ENCODE measurements around the gene MED8.

- no peak for TF ChIP-seq E2F8 (IDR thresholded peaks at IDR 0.05; ENCODE audit: low read depth, partially characterized antibody)
- TF ChIP-seq MAX (IDR thresholded peaks at IDR 0.05; ENCODE audit: low read depth, low read length), result no peak
- TF ChIP-seq, protein P1, sequence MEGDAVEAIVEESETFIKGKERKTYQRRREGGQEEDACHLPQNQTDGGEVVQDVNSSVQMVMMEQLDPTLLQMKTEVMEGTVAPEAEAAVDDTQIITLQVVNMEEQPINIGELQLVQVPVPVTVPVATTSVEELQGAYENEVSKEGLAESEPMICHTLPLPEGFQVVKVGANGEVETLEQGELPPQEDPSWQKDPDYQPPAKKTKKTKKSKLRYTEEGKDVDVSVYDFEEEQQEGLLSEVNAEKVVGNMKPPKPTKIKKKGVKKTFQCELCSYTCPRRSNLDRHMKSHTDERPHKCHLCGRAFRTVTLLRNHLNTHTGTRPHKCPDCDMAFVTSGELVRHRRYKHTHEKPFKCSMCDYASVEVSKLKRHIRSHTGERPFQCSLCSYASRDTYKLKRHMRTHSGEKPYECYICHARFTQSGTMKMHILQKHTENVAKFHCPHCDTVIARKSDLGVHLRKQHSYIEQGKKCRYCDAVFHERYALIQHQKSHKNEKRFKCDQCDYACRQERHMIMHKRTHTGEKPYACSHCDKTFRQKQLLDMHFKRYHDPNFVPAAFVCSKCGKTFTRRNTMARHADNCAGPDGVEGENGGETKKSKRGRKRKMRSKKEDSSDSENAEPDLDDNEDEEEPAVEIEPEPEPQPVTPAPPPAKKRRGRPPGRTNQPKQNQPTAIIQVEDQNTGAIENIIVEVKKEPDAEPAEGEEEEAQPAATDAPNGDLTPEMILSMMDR (IDR thresholded peaks at IDR 0.05 in 2 of 3, conservative IDR thresholded peaks at IDR 0.05 in 1 of 3; ENCODE audit: control insufficient read depth in 2 of 3, extremely low read depth in 1 of 3, insufficient read depth in 1 of 3, low read depth in 3 of 3, low read length in 3 of 3), result no peak
- TF ChIP-seq CBX5 (IDR thresholded peaks at IDR 0.05; ENCODE audit: low read depth), result no peak
- TF ChIP-seq, protein P2, sequence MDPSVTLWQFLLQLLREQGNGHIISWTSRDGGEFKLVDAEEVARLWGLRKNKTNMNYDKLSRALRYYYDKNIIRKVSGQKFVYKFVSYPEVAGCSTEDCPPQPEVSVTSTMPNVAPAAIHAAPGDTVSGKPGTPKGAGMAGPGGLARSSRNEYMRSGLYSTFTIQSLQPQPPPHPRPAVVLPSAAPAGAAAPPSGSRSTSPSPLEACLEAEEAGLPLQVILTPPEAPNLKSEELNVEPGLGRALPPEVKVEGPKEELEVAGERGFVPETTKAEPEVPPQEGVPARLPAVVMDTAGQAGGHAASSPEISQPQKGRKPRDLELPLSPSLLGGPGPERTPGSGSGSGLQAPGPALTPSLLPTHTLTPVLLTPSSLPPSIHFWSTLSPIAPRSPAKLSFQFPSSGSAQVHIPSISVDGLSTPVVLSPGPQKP (IDR thresholded peaks at IDR 0.05; ENCODE audit: low read depth, low read length), result no peak
- no peak for TF ChIP-seq FOS (IDR thresholded peaks at IDR 0.05; ENCODE audit: borderline replicate concordance, extremely low read depth, insufficient read length)
These were observed 49.0 kb upstream of the MED8 start for GRCh38 chr1:43438576-43438952.
